HG02759 (cell line): Measurements from ENCODE around the gene SNX7.

ENCODE experiments used
- ATAC-seq: cut with Tn5 transposase; IDR thresholded peaks from one replicate; pipeline ENCODE4 v1.9.1; 2021; ENCODE audit warnings: mild to moderate bottlenecking, moderate library complexity; ENCODE audit not compliant: unreplicated experiment

SNX7 gene

GRCh38 chr1:98763488-98764150 lies 102.1 kb downstream of the SNX7 start:
- ATAC-seq: no peak

DNA sequence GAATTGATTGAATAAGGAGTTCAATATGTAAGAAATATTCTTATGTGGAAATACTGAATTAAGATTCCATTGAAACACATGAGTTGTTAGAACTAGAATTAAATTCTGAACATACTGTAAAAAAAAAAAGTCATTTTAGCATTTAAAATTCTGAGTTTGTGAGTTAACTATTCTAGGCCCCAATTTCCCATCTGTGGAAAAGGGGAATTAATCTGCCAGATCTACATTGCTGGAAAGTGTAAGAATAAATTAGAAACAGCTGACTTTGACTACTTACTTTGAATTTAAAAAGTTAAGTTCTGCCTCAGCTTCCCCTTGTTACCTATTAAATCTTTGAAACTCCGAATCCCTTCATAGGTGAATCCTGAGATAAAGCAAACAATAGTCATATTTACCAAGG lies 103.0 kb downstream of the SNX7 start:
- no peak for ATAC-seq

DNA sequence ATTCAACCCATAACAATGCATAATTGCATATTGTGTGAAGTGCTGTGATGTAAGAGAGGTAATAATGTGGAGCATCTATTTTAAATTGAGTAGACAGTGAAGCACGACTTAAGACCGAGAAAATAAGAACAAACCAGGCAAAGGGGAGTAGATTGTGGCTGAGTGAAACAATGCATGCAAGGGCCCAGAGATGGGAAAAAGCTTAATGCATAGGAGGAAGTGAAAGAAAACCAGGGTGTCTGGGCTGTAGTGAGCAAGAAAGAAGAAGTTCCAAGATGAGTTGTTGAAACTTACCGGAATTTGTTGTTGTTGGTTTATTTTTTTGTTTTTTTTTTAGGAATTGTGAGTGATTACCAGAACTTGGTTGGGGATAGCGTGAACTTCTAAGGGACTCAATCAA lies 104.7 kb downstream of the SNX7 start:
- peak; percentile 83 for ATAC-seq

DNA sequence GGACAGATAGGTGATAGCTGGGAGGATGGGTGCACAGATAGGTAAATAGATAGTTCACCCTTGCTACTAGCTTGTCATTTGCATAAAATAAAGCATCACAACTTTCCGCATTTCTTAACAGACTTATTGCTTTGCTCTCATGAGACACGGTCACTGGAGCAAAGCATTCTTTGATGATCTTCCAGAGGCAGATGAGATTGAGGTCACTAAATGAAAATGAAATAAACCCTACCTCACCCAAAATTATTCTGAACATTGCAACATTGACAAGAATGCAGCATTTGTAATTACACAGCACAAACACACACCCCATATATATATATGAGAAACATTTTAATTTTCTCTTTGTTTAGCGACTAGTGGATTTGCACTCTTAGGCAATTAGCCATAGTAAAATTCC lies 107.6 kb downstream of the SNX7 start:
- no peak for ATAC-seq

DNA sequence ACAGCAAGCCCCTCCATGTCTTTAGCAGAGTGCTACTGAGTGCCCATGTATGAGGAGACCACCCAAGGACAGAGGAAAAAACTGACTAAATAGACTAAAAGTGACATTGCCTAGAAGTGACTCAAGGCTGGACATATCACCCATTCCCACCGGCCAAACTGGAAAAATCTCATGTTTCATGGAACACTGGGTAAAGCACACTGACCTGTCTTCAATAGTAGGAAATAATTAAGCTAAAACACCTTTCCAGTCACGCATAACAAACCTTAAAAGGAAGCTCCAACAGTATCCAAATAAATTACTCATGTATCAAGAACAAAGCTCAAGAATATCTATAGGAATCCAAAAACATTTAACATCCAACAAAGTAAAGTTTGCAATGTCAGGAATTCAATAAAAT lies 120.4 kb downstream of the SNX7 start:
- ATAC-seq: no peak

GRCh38 chr1:98783821-98784220 lies 122.3 kb downstream of the SNX7 start:
- ATAC-seq: no peak

DNA sequence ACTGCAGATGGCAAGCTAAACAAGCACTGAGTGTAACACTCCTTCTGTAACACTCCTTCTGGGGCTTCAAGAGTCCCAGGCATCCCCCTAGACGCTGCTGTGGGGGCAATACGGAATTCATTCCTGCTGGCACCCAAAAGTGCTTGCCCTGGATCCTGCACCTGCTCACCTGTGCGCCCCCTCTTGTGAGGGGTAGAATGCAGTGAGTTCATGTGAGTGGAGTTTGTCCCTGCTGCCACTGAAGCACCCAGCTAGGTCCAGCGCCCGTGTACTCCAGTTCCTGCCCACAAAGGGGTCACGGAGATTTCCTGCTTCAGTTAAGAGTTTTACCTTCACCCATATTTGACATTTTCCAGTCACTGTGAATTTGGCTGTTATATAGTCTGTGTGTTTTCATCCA lies 130.0 kb downstream of the SNX7 start:
- ATAC-seq: no peak

DNA sequence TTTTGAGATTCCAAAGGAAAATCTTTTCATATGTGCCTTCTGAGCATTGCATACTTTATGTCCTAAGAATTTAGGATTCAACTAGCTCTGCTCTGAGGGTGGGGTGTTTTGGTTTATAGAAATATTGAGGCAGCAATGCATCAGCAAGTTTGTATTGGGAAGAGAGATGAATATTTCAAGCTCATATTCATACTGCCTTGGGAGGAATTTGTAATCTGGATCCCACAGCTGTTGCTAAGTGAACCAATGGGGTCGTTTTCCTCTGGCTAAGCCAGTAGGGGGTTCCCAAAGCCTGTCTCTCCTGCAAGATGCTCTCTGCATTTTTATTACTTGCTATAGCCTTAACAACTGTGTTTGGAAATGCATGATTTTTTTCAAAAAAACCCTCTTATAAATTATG lies 130.6 kb downstream of the SNX7 start:
- ATAC-seq: no peak

DNA sequence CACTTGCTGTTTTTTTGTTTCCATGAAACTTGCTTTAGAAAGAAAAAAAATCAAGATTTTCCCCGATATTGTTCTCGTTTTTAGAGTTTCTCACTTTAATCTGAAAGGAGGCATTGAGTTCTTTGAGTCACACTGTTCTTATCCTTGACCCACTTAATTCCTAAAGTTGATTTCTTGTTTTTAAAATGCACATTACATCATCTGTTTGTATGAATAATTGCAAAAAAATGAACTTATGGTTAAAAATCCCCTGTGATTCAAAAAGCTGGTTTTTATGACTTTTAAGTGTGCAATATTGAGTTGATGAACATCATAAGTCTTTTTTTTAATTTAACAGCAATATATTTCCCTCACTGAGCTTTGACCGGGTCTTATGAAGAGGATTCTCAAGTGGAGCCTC lies 131.6 kb downstream of the SNX7 start:
- no peak for ATAC-seq

GRCh38 chr1:98794196-98794886 lies 132.8 kb downstream of the SNX7 start:
- ATAC-seq: peak; percentile 99

DNA sequence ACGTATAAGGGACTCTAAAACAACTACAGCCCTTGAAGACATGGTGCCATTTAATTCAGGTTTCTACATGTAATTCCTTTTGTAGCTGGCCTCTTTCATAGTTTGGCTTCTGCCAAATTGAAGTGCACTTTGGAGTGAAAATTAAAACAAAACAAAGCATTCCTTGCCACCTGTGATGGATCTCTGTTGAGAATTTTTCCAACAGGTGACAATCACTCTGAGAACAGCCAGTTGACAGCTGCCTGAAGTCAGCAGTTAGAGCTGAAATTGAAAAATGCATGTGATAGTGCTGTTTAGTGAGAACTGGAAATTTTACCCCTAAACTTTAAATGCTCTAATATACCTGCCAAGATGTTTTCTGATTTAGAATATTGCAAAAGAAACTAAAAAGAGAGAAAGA lies 134.5 kb downstream of the SNX7 start:
- no peak for ATAC-seq

GRCh38 chr1:98797506-98797905 lies 136.0 kb downstream of the SNX7 start:
- no peak for ATAC-seq
